ENCODE results near the gene VKORC1L1. TPM values are rescaled to one million over a fixed set of nuclear protein-coding genes. Genes with fewer than 3 reads are reported as not detected.
"Not testable (repeated sequence)": the region's sequence is repeated elsewhere in the genome, so short reads cannot be mapped to it uniquely, and the experiment has no call there.

VKORC1L1 gene
- total and polyA plus RNA-seq, 2 donors (not counting 3 experiments of a cell fraction or from before 2014, with no cell fraction given) = 14.5 to 36.7 TPM

- no peak for DNase-seq (ENCODE audit: low read depth, low spot score)
- ChIA-PET POLR2A (no interaction called here), CTCF (no interaction called here)
- H3K4me2 ChIP-seq (ENCODE audit: insufficient read depth, low read length) = no peak overlapping the region
- FAIRE-seq = no peak
- H3K9me1 ChIP-seq (replicated peaks; ENCODE audit: control insufficient read depth, extremely low read depth, insufficient read depth, low read length) = no peaks in the 10 kb centered on the region
- TF ChIP-seq, protein P1, sequence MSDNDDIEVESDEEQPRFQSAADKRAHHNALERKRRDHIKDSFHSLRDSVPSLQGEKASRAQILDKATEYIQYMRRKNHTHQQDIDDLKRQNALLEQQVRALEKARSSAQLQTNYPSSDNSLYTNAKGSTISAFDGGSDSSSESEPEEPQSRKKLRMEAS (IDR thresholded peaks at IDR 0.05; ENCODE audit: insufficient read depth, insufficient read length) = no peak
- TF ChIP-seq FOS (IDR thresholded peaks at IDR 0.05; ENCODE audit: borderline replicate concordance, insufficient read depth, low read length) (no peak), CTCF (IDR thresholded peaks at IDR 0.05; ENCODE audit: extremely low read depth in 1 of 2, insufficient read depth in 1 of 2, low read depth in 1 of 2, low read length in 2 of 2) (no peak), GATA2 (IDR thresholded peaks at IDR 0.05; ENCODE audit: insufficient read depth, insufficient read length, low read depth, low read length) (no peak), JUN (IDR thresholded peaks at IDR 0.05; ENCODE audit: borderline replicate concordance, insufficient read depth, insufficient read length, low read depth) (no peak), POLR2A (IDR thresholded peaks at IDR 0.05; ENCODE audit: low read depth, low read length) (no peak), POLR2AphosphoS5 (IDR thresholded peaks at IDR 0.05; ENCODE audit: insufficient read depth, low read depth, low read length) (no peak), EZH2 (IDR thresholded peaks at IDR 0.05; ENCODE audit: borderline replicate concordance, low read depth, low read length, severe bottlenecking) (no peak), MYC (IDR thresholded peaks at IDR 0.05; ENCODE audit: low read depth, low read length) (no peak)
- H3K27ac ChIP-seq (ENCODE audit: insufficient read depth, low read depth, low read length) = no peak overlapping the region
- intact Hi-C loops (cut with micrococcal nuclease) (no loop called here), dilution Hi-C loops (cut with MboI; ENCODE audit: extremely low pct_ligation_motif_present, low sequenced_read_pairs) (no loop called here)
- H3K36me3 ChIP-seq (ENCODE audit: control insufficient read depth in 2 of 2, extremely low read depth in 1 of 2, insufficient read depth in 2 of 2, low read length in 2 of 2) = no peaks in the 10 kb centered on the region
- H3K27me3 ChIP-seq (ENCODE audit: control insufficient read depth in 2 of 2, insufficient read depth in 2 of 2, low read length in 2 of 2) = no peaks in the 10 kb centered on the region
- no peak overlapping the region for H3K9ac ChIP-seq (replicated peaks; ENCODE audit: extremely low read depth, insufficient read depth, low read length)
- peaks cover 18% of the 10 kb centered on the region for H3K79me2 ChIP-seq (ENCODE audit: control insufficient read depth, insufficient read depth, low read length)
- BruUV-seq (replicated peaks) = no TSS peak
- no peaks in the 10 kb centered on the region for H4K20me1 ChIP-seq (replicated peaks; ENCODE audit: control insufficient read depth, extremely low read depth, insufficient read depth, low read length)
- no peak overlapping the region for H3K4me3 ChIP-seq (replicated peaks in 1 of 3; ENCODE audit: insufficient read depth in 1 of 3, low read depth in 1 of 3, low read length in 3 of 3)
- H3K9me3 ChIP-seq (replicated peaks; ENCODE audit: control insufficient read depth, insufficient read depth, low read length) = no peaks in the 10 kb centered on the region
- H3K4me1 ChIP-seq (ENCODE audit: control insufficient read depth, extremely low read depth, insufficient read depth, low read length) = no peaks in the 10 kb centered on the region
- no peak overlapping the region for H2AFZ ChIP-seq (ENCODE audit: low read depth, low read length)
Observed at GRCh38 chr7:65896279-65896870, 23.5 kb downstream of the VKORC1L1 start.

DNA sequence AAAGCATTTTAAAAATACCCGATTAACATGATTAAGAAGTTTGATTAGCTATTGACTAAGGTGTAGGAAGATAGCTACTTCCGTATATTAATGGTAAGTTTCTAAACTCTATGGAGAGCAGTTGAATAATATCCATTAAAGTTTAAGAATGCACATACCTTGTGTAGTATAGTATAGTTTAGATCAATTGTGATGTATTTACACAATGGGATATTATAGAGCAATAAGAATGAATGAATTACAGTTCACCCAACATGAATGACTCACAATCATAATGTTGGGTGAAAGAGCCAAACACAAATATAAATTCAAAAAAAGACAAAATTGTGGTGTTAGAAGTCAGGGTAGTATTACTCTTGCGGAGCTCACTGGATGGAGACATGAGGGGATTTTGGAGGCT lies 24.4 kb downstream of the VKORC1L1 start:
- dilution Hi-C loops (cut with MboI; ENCODE audit: extremely low pct_ligation_motif_present, low sequenced_read_pairs); POLR2A ChIA-PET; FAIRE-seq; H3K4me1 ChIP-seq (ENCODE audit: control insufficient read depth, extremely low read depth, insufficient read depth, low read length); DNase-seq (ENCODE audit: low read depth, low spot score); H3K9me3 ChIP-seq (replicated peaks; ENCODE audit: control insufficient read depth, insufficient read depth, low read length); H4K20me1 ChIP-seq (replicated peaks; ENCODE audit: control insufficient read depth, extremely low read depth, insufficient read depth, low read length); H3K9ac ChIP-seq (replicated peaks; ENCODE audit: extremely low read depth, insufficient read depth, low read length); H3K4me2 ChIP-seq (ENCODE audit: insufficient read depth, low read length); CTCF ChIA-PET; intact Hi-C loops (cut with micrococcal nuclease); H3K27ac ChIP-seq (ENCODE audit: insufficient read depth, low read depth, low read length); H3K9me1 ChIP-seq (replicated peaks; ENCODE audit: control insufficient read depth, extremely low read depth, insufficient read depth, low read length); H3K36me3 ChIP-seq (ENCODE audit: control insufficient read depth in 2 of 2, extremely low read depth in 1 of 2, insufficient read depth in 2 of 2, low read length in 2 of 2); H2AFZ ChIP-seq (ENCODE audit: low read depth, low read length); H3K4me3 ChIP-seq (replicated peaks in 1 of 3; ENCODE audit: insufficient read depth in 1 of 3, low read depth in 1 of 3, low read length in 3 of 3); BruUV-seq (replicated peaks); H3K27me3 ChIP-seq (ENCODE audit: control insufficient read depth in 2 of 2, insufficient read depth in 2 of 2, low read length in 2 of 2): not testable (repeated sequence)
- H3K79me2 ChIP-seq (ENCODE audit: control insufficient read depth, insufficient read depth, low read length) = peaks cover 11% of the 10 kb centered on the region

All from endothelial cell of umbilical vein (primary cell).